BJ (cell line): ENCODE results near the gene FBXL7. TPM values are rescaled to one million over a fixed set of nuclear protein-coding genes. Genes with fewer than 3 reads are reported as not detected.

Experiments used
- CTCF ChIA-PET: fragments of 350-600 bp; formaldehyde crosslinking; extraction: SDS; loops from one replicate; lab custom pipeline; 2021; ENCODE audit warnings: antibody characterized with exemption, inconsistent platforms; lab: Yijun Ruan, JAX
- POLR2A ChIA-PET: fragments of 300-600 bp; sonication (Branson Sonifier 250); formaldehyde crosslinking; extraction: SDS; loops from one replicate; lab custom pipeline; 2021; ENCODE audit warnings: antibody characterized with exemption; lab: Charles Lee
- DNase-seq: peaks from one replicate; pipeline ENCODE4 v3.0.0-alpha.2; 2011; ENCODE audit warnings: low read depth
- H3K27me3 ChIP-seq: 2 replicates; pipeline ENCODE4 v1.6.0; 2011; ENCODE audit warnings: low read length; ENCODE audit not compliant: control insufficient read depth, insufficient read depth
- H3K36me3 ChIP-seq: 2 replicates; pipeline ENCODE4 v1.5.1; 2011; ENCODE audit warnings: low read length; ENCODE audit not compliant: control insufficient read depth, insufficient read depth
- H3K4me3 ChIP-seq: 2 replicates; pipeline ENCODE4 v1.5.1; 2011; ENCODE audit warnings: low read depth, mild to moderate bottlenecking, control low read depth, low read length
- polyA plus RNA-seq: library from polyadenylated mRNA; depleted of rRNA; stranded (reverse); fragments of >200 nt; gene quantifications from 2 replicates; pipeline ENCODE4 v1.2.3, GENCODE V29; 2011
- small RNA-seq: library from RNA; depleted of rRNA; stranded (forward); fragments of <200 nt; gene quantifications from one replicate; pipeline ENCODE3, GENCODE V24; 2012; ENCODE audit warnings: low replicate concordance, low read depth; ENCODE audit not compliant: insufficient read length
- TF ChIP-seq, protein P1 (sequence below): IDR thresholded peaks from 2 replicates; pipeline ENCODE4 v1.5.1; 2011; ENCODE audit warnings: low read depth, mild to moderate bottlenecking, control low read depth, inconsistent platforms, low read length, moderate library complexity; ENCODE audit not compliant: insufficient read depth

Gene FBXL7
- polyA plus RNA-seq, 1 experiment: 23.2 TPM

DNA sequence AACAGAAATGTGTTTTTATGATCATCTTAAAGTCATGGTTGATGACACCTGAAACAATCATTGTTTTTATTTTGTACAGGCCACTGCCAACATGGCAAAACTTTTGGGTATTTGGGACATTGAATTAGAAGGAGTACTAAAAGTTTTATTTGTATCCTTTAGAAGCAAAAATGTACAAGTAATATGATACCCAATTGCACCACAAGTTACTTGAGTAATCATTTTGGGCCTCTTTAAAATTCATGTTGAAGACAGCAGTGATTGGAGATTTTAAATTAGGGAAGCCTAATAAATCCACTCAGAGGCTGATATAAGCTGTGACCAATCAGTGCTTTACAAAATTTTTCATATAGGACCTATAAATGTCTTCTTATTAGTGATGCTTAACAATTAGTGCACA, 466.7 kb downstream of the FBXL7 start:
- TF ChIP-seq, protein P1, sequence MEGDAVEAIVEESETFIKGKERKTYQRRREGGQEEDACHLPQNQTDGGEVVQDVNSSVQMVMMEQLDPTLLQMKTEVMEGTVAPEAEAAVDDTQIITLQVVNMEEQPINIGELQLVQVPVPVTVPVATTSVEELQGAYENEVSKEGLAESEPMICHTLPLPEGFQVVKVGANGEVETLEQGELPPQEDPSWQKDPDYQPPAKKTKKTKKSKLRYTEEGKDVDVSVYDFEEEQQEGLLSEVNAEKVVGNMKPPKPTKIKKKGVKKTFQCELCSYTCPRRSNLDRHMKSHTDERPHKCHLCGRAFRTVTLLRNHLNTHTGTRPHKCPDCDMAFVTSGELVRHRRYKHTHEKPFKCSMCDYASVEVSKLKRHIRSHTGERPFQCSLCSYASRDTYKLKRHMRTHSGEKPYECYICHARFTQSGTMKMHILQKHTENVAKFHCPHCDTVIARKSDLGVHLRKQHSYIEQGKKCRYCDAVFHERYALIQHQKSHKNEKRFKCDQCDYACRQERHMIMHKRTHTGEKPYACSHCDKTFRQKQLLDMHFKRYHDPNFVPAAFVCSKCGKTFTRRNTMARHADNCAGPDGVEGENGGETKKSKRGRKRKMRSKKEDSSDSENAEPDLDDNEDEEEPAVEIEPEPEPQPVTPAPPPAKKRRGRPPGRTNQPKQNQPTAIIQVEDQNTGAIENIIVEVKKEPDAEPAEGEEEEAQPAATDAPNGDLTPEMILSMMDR: no peak

DNA sequence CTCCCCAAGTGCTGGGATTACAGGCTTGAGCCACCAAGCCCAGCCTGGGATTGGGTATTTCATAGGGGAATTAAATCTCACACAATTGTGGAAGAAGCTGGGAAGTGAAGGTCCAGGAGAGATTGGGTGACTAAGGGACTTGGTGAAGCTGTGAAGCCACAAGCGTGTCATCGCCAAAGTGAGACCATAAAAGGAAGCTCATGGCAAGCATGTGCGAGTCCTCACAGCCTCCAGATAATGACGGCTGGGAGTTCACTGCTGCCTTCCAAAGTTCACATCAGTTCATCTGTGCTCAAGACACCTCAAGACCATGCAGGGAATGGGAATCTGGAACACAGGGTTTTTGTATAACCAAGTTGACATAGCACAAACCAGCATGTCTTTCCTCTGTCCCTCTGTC, 469.0 kb downstream of the FBXL7 start:
- ChIA-PET CTCF (interaction anchor here (0.8 to 0.9 kb wide), 2 partner anchors 15 to 383 kb away, joined by 4 read pairs; no protein-coding TSS in a partner anchor), POLR2A (no interaction called here)
- TF ChIP-seq, protein P1: no peak
- H3K36me3 ChIP-seq: no peaks in the 10 kb centered on the region
- no peaks in the 10 kb centered on the region for H3K27me3 ChIP-seq
- no peak for DNase-seq
- no peak overlapping the region for H3K4me3 ChIP-seq

More for the DNA sequence above, 466.7 kb downstream of the FBXL7 start:
- no peak overlapping the region for H3K4me3 ChIP-seq
- ChIA-PET CTCF (no interaction called here), POLR2A (no interaction called here)
- H3K36me3 ChIP-seq: no peaks in the 10 kb centered on the region
- no peaks in the 10 kb centered on the region for H3K27me3 ChIP-seq
- peak; percentile 13 for DNase-seq

DNA sequence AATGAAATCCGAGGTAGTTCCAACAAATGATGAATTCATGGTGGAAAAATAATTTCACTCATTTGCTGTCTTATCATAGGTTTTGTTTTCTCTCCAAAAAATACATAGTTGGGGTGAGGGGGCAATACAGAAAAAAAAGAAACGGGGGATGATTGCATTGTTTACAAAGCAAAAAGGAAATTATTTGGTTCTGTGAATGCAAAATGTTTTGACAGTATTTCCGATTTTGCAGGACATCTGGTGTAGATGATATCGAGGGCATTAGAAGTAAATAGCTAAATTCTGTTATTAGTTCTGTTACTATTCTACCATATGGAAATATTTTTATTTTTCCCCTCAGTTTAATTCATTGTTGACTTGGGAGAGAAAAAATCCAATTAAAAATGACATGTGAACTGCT, 477.9 kb downstream of the FBXL7 start:
- CTCF ChIA-PET: interaction anchor here (1.9 kb wide), 1 partner anchor 16 kb away, joined by 4 read pairs; no protein-coding TSS in a partner anchor
- POLR2A ChIA-PET: no interaction called here
- Histone ChIP-seq H3K4me3 (no peak overlapping the region), H3K36me3 (no peaks in the 10 kb centered on the region), H3K27me3 (no peaks in the 10 kb centered on the region)
- no peak for DNase-seq
- TF ChIP-seq, protein P1: no peak

DNA sequence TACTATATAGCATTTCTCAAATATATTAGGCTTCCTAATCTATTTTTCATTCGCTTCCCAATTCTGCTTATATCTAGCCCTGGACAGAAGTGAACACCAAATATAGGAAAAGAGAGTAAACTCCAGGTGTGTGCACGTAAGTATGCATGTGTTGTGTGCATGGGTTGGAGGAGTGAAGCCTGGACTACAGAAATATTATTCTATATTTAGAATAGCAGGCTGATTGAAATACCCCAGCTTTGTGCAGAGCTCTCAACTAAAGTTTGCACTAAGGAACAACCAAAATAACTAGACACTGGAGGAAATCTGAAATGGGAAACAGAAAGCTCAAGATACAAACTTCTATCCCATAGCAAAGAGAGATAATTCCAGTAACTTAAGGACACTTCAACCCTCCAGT, 480.9 kb downstream of the FBXL7 start:
- Histone ChIP-seq H3K4me3 (no peak overlapping the region), H3K27me3 (no peaks in the 10 kb centered on the region), H3K36me3 (no peaks in the 10 kb centered on the region)
- ChIA-PET POLR2A (no interaction called here), CTCF (interaction anchor here (1.7 kb wide), 1 partner anchor 14 kb away, joined by 9 read pairs; no protein-coding TSS in a partner anchor)
- no peak for DNase-seq
- TF ChIP-seq, protein P1: no peak

DNA sequence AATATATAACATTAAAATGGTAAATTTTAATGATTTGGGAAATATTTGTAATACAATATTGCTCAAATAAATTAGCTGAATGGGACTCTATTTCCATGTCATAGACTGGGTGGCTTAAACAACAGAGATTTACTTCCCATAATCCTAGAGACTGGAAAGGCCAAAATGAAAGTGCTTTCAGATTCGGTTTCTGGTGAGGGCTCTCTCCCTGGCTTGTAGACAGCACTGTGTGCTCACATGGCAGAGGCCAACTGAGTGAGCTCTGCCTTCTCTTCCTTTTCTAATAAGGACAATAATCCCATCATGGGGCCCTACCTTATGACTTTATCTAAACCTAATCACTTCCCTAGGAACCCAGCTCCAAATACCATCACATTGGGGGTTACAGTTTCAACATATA, 483.4 kb downstream of the FBXL7 start:
- POLR2A ChIA-PET: no interaction called here
- CTCF ChIA-PET: interaction anchor here (0.8 to 1.5 kb wide), 3 partner anchors 10 to 159 kb away, joined by 3 to 4 read pairs (median 3); no protein-coding TSS in a partner anchor
- H3K27me3 ChIP-seq: no peaks in the 10 kb centered on the region
- TF ChIP-seq, protein P1: no peak
- no peak overlapping the region for H3K4me3 ChIP-seq
- no peak for DNase-seq
- no peaks in the 10 kb centered on the region for H3K36me3 ChIP-seq

Small RNAs within 50 kb of the gene (small RNA-seq; reads per million reads assigned to genes)
- 258 reads per million, percentile 94 among the genes with 10 or more reads in this experiment for gene MIR887
